Measurements from ENCODE around the gene MERTK.
"Not testable (repeated sequence)": the region's sequence is repeated elsewhere in the genome, so short reads cannot be mapped to it uniquely, and the experiment has no call there.

The MERTK gene

GRCh38 chr2:111910609-111911277 is 12.3 kb downstream of the MERTK start:
- no peak for DNase-seq (ENCODE audit: low read depth)
- no peak for TF ChIP-seq CTCF (IDR thresholded peaks at IDR 0.05; ENCODE audit: control insufficient read depth, insufficient read depth, low read depth, low read length, missing control alignments)
- H3K4me3 ChIP-seq (ENCODE audit: control insufficient read depth, low read depth, low read length), result no peak overlapping the region

GRCh38 chr2:111911295-111911977 is 13.0 kb downstream of the MERTK start:
- not testable (repeated sequence) for DNase-seq (ENCODE audit: low read depth); H3K4me3 ChIP-seq (ENCODE audit: control insufficient read depth, low read depth, low read length)

- no peak overlapping the region for H3K4me3 ChIP-seq (ENCODE audit: control insufficient read depth, low read depth, low read length)
- DNase-seq (ENCODE audit: low read depth), result no peak
- TF ChIP-seq CTCF (IDR thresholded peaks at IDR 0.05; ENCODE audit: control insufficient read depth, insufficient read depth, low read depth, low read length, missing control alignments), result no peak
Observed at GRCh38 chr2:111912547-111912946, 14.1 kb downstream of the MERTK start.

- DNase-seq (ENCODE audit: low read depth), result no peak
- TF ChIP-seq CTCF (IDR thresholded peaks at IDR 0.05; ENCODE audit: control insufficient read depth, insufficient read depth, low read depth, low read length, missing control alignments), result no peak
- no peak overlapping the region for H3K4me3 ChIP-seq (ENCODE audit: control insufficient read depth, low read depth, low read length)
Observed at GRCh38 chr2:111917106-111917505, 18.7 kb downstream of the MERTK start.

- peak; percentile 68 for DNase-seq (ENCODE audit: low read depth)
- H3K4me3 ChIP-seq (ENCODE audit: control insufficient read depth, low read depth, low read length), result no peak overlapping the region
- no peak for TF ChIP-seq CTCF (IDR thresholded peaks at IDR 0.05; ENCODE audit: control insufficient read depth, insufficient read depth, low read depth, low read length, missing control alignments)
Observed at GRCh38 chr2:111918383-111918806, 20.0 kb downstream of the MERTK start.

GRCh38 chr2:111919365-111919764 is 21.0 kb downstream of the MERTK start:
- TF ChIP-seq CTCF (IDR thresholded peaks at IDR 0.05; ENCODE audit: control insufficient read depth, insufficient read depth, low read depth, low read length, missing control alignments), result no peak
- DNase-seq (ENCODE audit: low read depth), result no peak
- H3K4me3 ChIP-seq (ENCODE audit: control insufficient read depth, low read depth, low read length), result no peak overlapping the region

GRCh38 chr2:111919794-111920608 is 21.6 kb downstream of the MERTK start:
- H3K4me3 ChIP-seq (ENCODE audit: control insufficient read depth, low read depth, low read length), result no peak overlapping the region
- TF ChIP-seq CTCF (IDR thresholded peaks at IDR 0.05; ENCODE audit: control insufficient read depth, insufficient read depth, low read depth, low read length, missing control alignments), result no peak
- DNase-seq (ENCODE audit: low read depth), result no peak

Data from AG09309 (cell line).